B cell (primary cell): Measurements from ENCODE around the gene SHC3. TPM values are rescaled to one million over a fixed set of nuclear protein-coding genes. Genes with fewer than 3 reads are reported as not detected.

ENCODE experiments used
- ATAC-seq: fragments of 200-7000 bp; cut with Tn5 transposase; one replicate; pipeline ENCODE4 v1.10.0; 2021; ENCODE audit warnings: low read depth, mild to moderate bottlenecking, moderate number of reproducible peaks, moderate library complexity
- CTCF ChIA-PET: fragments of 350-600 bp; sonication (Branson Sonifier 250); formaldehyde crosslinking; loops from one replicate; lab custom pipeline; 2021; ENCODE audit warnings: antibody characterized with exemption, inconsistent platforms; lab: Charles Lee
- POLR2A ChIA-PET: fragments of 350-600 bp; sonication (Branson Sonifier 250); formaldehyde crosslinking; loops from one replicate; lab custom pipeline; 2021; ENCODE audit warnings: antibody characterized with exemption; lab: Charles Lee
- DNase-seq: peaks from one replicate; pipeline ENCODE4 v3.0.0; 2013
- H2AFZ ChIP-seq: 2 replicates; pipeline ENCODE4 v1.6.1; 2012; ENCODE audit warnings: mild to moderate bottlenecking, low read depth, low read length; ENCODE audit not compliant: insufficient read depth, poor library complexity, severe bottlenecking
- H3K27ac ChIP-seq, 2 donors: 1 replicate in 1 of 2; 2 replicates in 1 of 2; pipeline ENCODE4 v1.5.1; 2012 to 2013; ENCODE audit warnings: low read length in 2 of 2, mild to moderate bottlenecking in 2 of 2, moderate library complexity in 1 of 2
- H3K27me3 ChIP-seq, 4 experiments: fragments of 200-600 bp in 1 of 4; sonication (generic) in 1 of 4; replicated peaks in 1 of 4; 1 replicate in 2 of 4; 2 replicates in 2 of 4; pipeline versions ENCODE4 v1.6.1 to v1.7.0; 2013 to 2016; ENCODE audit warnings: low read length in 3 of 4, mild to moderate bottlenecking in 2 of 4, mixed read lengths in 1 of 4, moderate library complexity in 1 of 4; ENCODE audit not compliant: insufficient read depth in 4 of 4, control insufficient read depth in 3 of 4; ENCODE audit errors: control extremely low read depth in 1 of 4
- H3K36me3 ChIP-seq, 2 experiments: replicated peaks in 1 of 2; 1 replicate in 1 of 2; 2 replicates in 1 of 2; pipeline versions ENCODE4 v1.6.1 to v1.7.1; 2013; ENCODE audit warnings: low read length in 1 of 2; ENCODE audit not compliant: insufficient read depth in 2 of 2, control insufficient read depth in 1 of 2; ENCODE audit errors: control extremely low read depth in 1 of 2, extremely low read depth in 1 of 2
- H3K4me1 ChIP-seq, 2 donors: fragments of 200-600 bp in 1 of 2; sonication (generic) in 1 of 2; 1 replicate in 1 of 2; 2 replicates in 1 of 2; pipeline versions ENCODE4 v1.5.1 to v1.6.1; 2013 to 2017; ENCODE audit warnings: low read length in 2 of 2; ENCODE audit not compliant: control insufficient read depth in 2 of 2, insufficient read depth in 2 of 2
- H3K4me2 ChIP-seq: replicated peaks from 2 replicates; pipeline ENCODE3; 2012; ENCODE audit warnings: mild to moderate bottlenecking, low read depth, low read length; ENCODE audit not compliant: poor library complexity, severe bottlenecking
- H3K4me3 ChIP-seq, 5 experiments: fragments of 200-600 bp in 1 of 5; sonication (generic) in 1 of 5; 1 replicate in 3 of 5; 2 replicates in 2 of 5; pipeline versions ENCODE4 v1.5.1 to v1.7.0; 2011 to 2016; ENCODE audit warnings: low read length in 4 of 5, mild to moderate bottlenecking in 4 of 5, low read depth in 2 of 5, control low read depth in 1 of 5, moderate library complexity in 1 of 5; ENCODE audit not compliant: insufficient read depth in 1 of 5; ENCODE audit errors: control extremely low read depth in 1 of 5, extremely low read depth in 1 of 5
- H3K79me2 ChIP-seq: fragments of 200-600 bp; sonication (generic); one replicate; pipeline ENCODE4 v1.6.0; 2016; ENCODE audit warnings: low read length; ENCODE audit not compliant: control insufficient read depth, insufficient read depth
- H3K9ac ChIP-seq: fragments of 200-600 bp; sonication (generic); 2 replicates; pipeline ENCODE4 v1.6.1; 2017; ENCODE audit warnings: mild to moderate bottlenecking, low read length, moderate library complexity
- H3K9me3 ChIP-seq, 3 donors: one replicate each; pipeline versions ENCODE4 v1.6.1 to v1.7.1; 2013; ENCODE audit warnings: low read length in 2 of 3; ENCODE audit not compliant: control insufficient read depth in 2 of 3, insufficient read depth in 1 of 3; ENCODE audit errors: control extremely low read depth in 1 of 3
- H4K20me1 ChIP-seq: 2 replicates; pipeline ENCODE4 v1.6.0; 2012; ENCODE audit warnings: mild to moderate bottlenecking, low read length; ENCODE audit not compliant: insufficient read depth, control insufficient read depth, poor library complexity, severe bottlenecking
- H3K27ac Mint-ChIP-seq: one replicate; pipeline ENCODE4 v1.8.0; 2021; ENCODE audit warnings: mixed read lengths
- H3K27me3 Mint-ChIP-seq: one replicate; pipeline ENCODE4 v1.8.0; 2021; ENCODE audit warnings: mixed read lengths
- H3K4me1 Mint-ChIP-seq: one replicate; pipeline ENCODE4 v1.8.0; 2021; ENCODE audit warnings: mixed read lengths
- H3K4me3 Mint-ChIP-seq: one replicate; pipeline ENCODE4 v1.8.0; 2021; ENCODE audit warnings: mixed read lengths
- H3K9me3 Mint-ChIP-seq: one replicate; pipeline ENCODE4 v1.8.0; 2022; ENCODE audit warnings: mixed read lengths; ENCODE audit not compliant: insufficient read depth
- EZH2 ChIP-seq: IDR thresholded peaks from 2 replicates; pipeline ENCODE4 v1.6.1; 2012; ENCODE audit warnings: borderline replicate concordance, low read depth, mild to moderate bottlenecking, moderate library complexity, low read length; ENCODE audit not compliant: insufficient read depth, poor library complexity, severe bottlenecking
- WGBS: methylation state at CpG from one replicate; pipeline ENCODE4 v1.1.5; 2013; ENCODE audit warnings: missing lambda C conversion rate; ENCODE audit not compliant: insufficient coverage; 5-methylcytosine and 5-hydroxymethylcytosine counted together
- intact Hi-C: fragments of 100-400 bp; cut with micrococcal nuclease; formaldehyde crosslinking; loops from one replicate; pipeline ENCODE4 v1.10.0; 2022
- polyA plus RNA-seq: library from polyadenylated mRNA; depleted of rRNA; stranded (reverse); fragments of >200 nt; gene quantifications from 2 replicates; pipeline ENCODE4 v1.2.3, GENCODE V29; 2012
- total RNA-seq, 2 donors: library from RNA; stranded (reverse); fragments of 120-200 nt in 1 of 2; gene quantifications; 1 replicate in 1 of 2; 2 replicates in 1 of 2; pipeline versions ENCODE4 v1.2.3 to v1.2.4, GENCODE V29; 2013 to 2022
- TF ChIP-seq, protein P1 (sequence below): fragments of 200-600 bp; IDR thresholded peaks from one replicate; pipeline ENCODE4 v1.8.0; 2022; ENCODE audit warnings: antibody characterized with exemption, mild to moderate bottlenecking

Gene SHC3
- total and polyA plus RNA-seq, 2 donors (not counting 1 experiment from before 2014, with no cell fraction given): 0.03 TPM; not detected in 1

GRCh38 chr9:89177012-89177943, 1.3 kb downstream of the SHC3 start:
- DNase-seq (no peak), ATAC-seq (no peak)
- no peak overlapping the region for H3K4me3 Mint-ChIP-seq
- Histone ChIP-seq H3K4me3 (no peak overlapping the region), H3K4me2 (no peak overlapping the region), H3K9ac (no peak overlapping the region), H2AFZ (no peak overlapping the region), H3K4me1 (peaks cover 21 to 27% of the 10 kb centered on the region in 2 donors), H3K36me3 (no peaks in the 10 kb centered on the region), H3K9me3 (no peaks in the 10 kb centered on the region), H3K27ac (no peak overlapping the region), H4K20me1 (no peaks in the 10 kb centered on the region), H3K27me3 (peaks cover 0 to 50% (median 36%) of the 10 kb centered on the region in 4 experiments), H3K79me2 (no peaks in the 10 kb centered on the region)
- no peaks in the 10 kb centered on the region for H3K9me3 Mint-ChIP-seq
- TF ChIP-seq, protein P1, sequence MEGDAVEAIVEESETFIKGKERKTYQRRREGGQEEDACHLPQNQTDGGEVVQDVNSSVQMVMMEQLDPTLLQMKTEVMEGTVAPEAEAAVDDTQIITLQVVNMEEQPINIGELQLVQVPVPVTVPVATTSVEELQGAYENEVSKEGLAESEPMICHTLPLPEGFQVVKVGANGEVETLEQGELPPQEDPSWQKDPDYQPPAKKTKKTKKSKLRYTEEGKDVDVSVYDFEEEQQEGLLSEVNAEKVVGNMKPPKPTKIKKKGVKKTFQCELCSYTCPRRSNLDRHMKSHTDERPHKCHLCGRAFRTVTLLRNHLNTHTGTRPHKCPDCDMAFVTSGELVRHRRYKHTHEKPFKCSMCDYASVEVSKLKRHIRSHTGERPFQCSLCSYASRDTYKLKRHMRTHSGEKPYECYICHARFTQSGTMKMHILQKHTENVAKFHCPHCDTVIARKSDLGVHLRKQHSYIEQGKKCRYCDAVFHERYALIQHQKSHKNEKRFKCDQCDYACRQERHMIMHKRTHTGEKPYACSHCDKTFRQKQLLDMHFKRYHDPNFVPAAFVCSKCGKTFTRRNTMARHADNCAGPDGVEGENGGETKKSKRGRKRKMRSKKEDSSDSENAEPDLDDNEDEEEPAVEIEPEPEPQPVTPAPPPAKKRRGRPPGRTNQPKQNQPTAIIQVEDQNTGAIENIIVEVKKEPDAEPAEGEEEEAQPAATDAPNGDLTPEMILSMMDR: no peak
- no peak for TF ChIP-seq EZH2
- peaks cover 50% of the 10 kb centered on the region for H3K27me3 Mint-ChIP-seq
- peaks cover 11% of the 10 kb centered on the region for H3K4me1 Mint-ChIP-seq
- CTCF ChIA-PET: no interaction called here
- WGBS: 10% methylated on average over 32 of the region's 38 CpGs
- intact Hi-C loops: no loop called here
- H3K27ac Mint-ChIP-seq: no peak overlapping the region
- POLR2A ChIA-PET: no interaction called here

GRCh38 chr9:89175828-89176261, 2.8 kb downstream of the SHC3 start:
- no peak overlapping the region for H3K4me3 ChIP-seq
- peaks cover 11% of the 10 kb centered on the region for H3K4me1 Mint-ChIP-seq
- no peaks in the 10 kb centered on the region for H3K9me3 ChIP-seq
- no peaks in the 10 kb centered on the region for H4K20me1 ChIP-seq
- ChIA-PET POLR2A (no interaction called here), CTCF (no interaction called here)
- H3K27ac ChIP-seq: no peak overlapping the region
- no peak overlapping the region for H3K9ac ChIP-seq
- WGBS: 94% methylated on average over 5 of the region's 5 CpGs
- H3K27me3 Mint-ChIP-seq: peaks cover 47% of the 10 kb centered on the region
- no peaks in the 10 kb centered on the region for H3K79me2 ChIP-seq
- DNase-seq: no peak
- no peak overlapping the region for H3K4me2 ChIP-seq
- H3K4me1 ChIP-seq: peaks cover 21 to 27% of the 10 kb centered on the region in 2 donors
- TF ChIP-seq, protein P1: no peak
- TF ChIP-seq EZH2: no peak
- ATAC-seq: no peak
- intact Hi-C loops: no loop called here
- H2AFZ ChIP-seq: no peak overlapping the region
- H3K36me3 ChIP-seq: no peaks in the 10 kb centered on the region
- no peaks in the 10 kb centered on the region for H3K9me3 Mint-ChIP-seq
- H3K27me3 ChIP-seq: peaks cover 0 to 44% (median 34%) of the 10 kb centered on the region in 4 experiments
- no peak overlapping the region for H3K27ac Mint-ChIP-seq
- H3K4me3 Mint-ChIP-seq: no peak overlapping the region
